ENCODE results near the gene KLHL24. TPM values are rescaled to one million over a fixed set of nuclear protein-coding genes. Genes with fewer than 3 reads are reported as not detected.
A peak's percentile ranks its signal among the peaks of the same experiment; 100 is the strongest.

Gene KLHL24
- total and polyA plus RNA-seq, 2 of the 13 experiments (the other 11 are each of a cell fraction or from before 2014, with no cell fraction given) = 6.9 to 15.7 TPM

GRCh38 chr3:183636221-183637105, 1.0 kb downstream of the KLHL24 start (continued):
- TF ChIP-seq ZNF746 (CRISPR knock-in tag; IDR thresholded peaks at IDR 0.05) = no peak
- 0 out of 2 replicates have a peak, but pooled peaks have one; percentile 27 for TF ChIP-seq MEIS2 (CRISPR knock-in tag; IDR thresholded peaks at IDR 0.05)
- TF ChIP-seq BCL6 (CRISPR knock-in tag; IDR thresholded peaks at IDR 0.05) = no peak
- TF ChIP-seq NPAS2 (CRISPR knock-in tag; IDR thresholded peaks at IDR 0.05; ENCODE audit: borderline replicate concordance) = no peak
- no peak for TF ChIP-seq FOXA1 (IDR thresholded peaks at IDR 0.05)
- TF ChIP-seq FOXA1 (CRISPR knock-in tag; IDR thresholded peaks at IDR 0.05) = no peak
- TF ChIP-seq, protein P1, sequence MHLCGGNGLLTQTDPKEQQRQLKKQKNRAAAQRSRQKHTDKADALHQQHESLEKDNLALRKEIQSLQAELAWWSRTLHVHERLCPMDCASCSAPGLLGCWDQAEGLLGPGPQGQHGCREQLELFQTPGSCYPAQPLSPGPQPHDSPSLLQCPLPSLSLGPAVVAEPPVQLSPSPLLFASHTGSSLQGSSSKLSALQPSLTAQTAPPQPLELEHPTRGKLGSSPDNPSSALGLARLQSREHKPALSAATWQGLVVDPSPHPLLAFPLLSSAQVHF (CRISPR knock-in tag; IDR thresholded peaks at IDR 0.05) = 0 out of 2 replicates have a peak, but pooled peaks have one; percentile 10
- TF ChIP-seq AHDC1 (CRISPR knock-in tag; IDR thresholded peaks at IDR 0.05; ENCODE audit: borderline replicate concordance) = no peak
- TF ChIP-seq HOXA5 (CRISPR knock-in tag; IDR thresholded peaks at IDR 0.05) = no peak
- no peak for TF ChIP-seq ZFP36 (IDR thresholded peaks at IDR 0.05; ENCODE audit: borderline replicate concordance, low read depth, low read length, partially characterized antibody)
- no peak for TF ChIP-seq TEAD3 (CRISPR knock-in tag; optimal IDR thresholded peaks at IDR 0.05; ENCODE audit: borderline replicate concordance)
- no peak for TF ChIP-seq MXD4 (CRISPR knock-in tag; IDR thresholded peaks at IDR 0.05)
- TF ChIP-seq DNMT1 (CRISPR knock-in tag; IDR thresholded peaks at IDR 0.05) = no peak
- no peak for TF ChIP-seq ZNF317 (CRISPR knock-in tag; IDR thresholded peaks at IDR 0.05)
- no peak for TF ChIP-seq CENPT (CRISPR knock-in tag; IDR thresholded peaks at IDR 0.05; ENCODE audit: low read depth)
- TF ChIP-seq ZNF772 (CRISPR knock-in tag; IDR thresholded peaks at IDR 0.05) = 0 out of 2 replicates have a peak, but pooled peaks have one; percentile 64
- no peak for TF ChIP-seq ZNF101 (CRISPR knock-in tag; IDR thresholded peaks at IDR 0.05; ENCODE audit: borderline replicate concordance, low read depth)
- TF ChIP-seq STAT5B (CRISPR knock-in tag; IDR thresholded peaks at IDR 0.05) = no peak
- 0 out of 2 replicates have a peak, but pooled peaks have one; percentile 30 for TF ChIP-seq RORA (CRISPR knock-in tag; IDR thresholded peaks at IDR 0.05)
- TF ChIP-seq CREB1 (IDR thresholded peaks at IDR 0.05) = no peak
- no peak; the same call in 1 of the 2 replicates for TF ChIP-seq CREB1 (CRISPR knock-in tag; IDR thresholded peaks at IDR 0.05)
- TF ChIP-seq TFE3 (CRISPR knock-in tag; IDR thresholded peaks at IDR 0.05) = peak; percentile 33; the same call in 1 of the 2 replicates
- TF ChIP-seq MTA1 (CRISPR knock-in tag; IDR thresholded peaks at IDR 0.05; ENCODE audit: borderline replicate concordance) = peak; percentile 39; the same call in 1 of the 2 replicates
- no peak for TF ChIP-seq ZNF382 (CRISPR knock-in tag; IDR thresholded peaks at IDR 0.05; ENCODE audit: borderline replicate concordance)

Data from HepG2 (cell line).